ENCODE measurements around the gene KIF5A.
"Not testable (repeated sequence)": the region's sequence is repeated elsewhere in the genome, so short reads cannot be mapped to it uniquely, and the experiment has no call there.

The KIF5A gene

DNA sequence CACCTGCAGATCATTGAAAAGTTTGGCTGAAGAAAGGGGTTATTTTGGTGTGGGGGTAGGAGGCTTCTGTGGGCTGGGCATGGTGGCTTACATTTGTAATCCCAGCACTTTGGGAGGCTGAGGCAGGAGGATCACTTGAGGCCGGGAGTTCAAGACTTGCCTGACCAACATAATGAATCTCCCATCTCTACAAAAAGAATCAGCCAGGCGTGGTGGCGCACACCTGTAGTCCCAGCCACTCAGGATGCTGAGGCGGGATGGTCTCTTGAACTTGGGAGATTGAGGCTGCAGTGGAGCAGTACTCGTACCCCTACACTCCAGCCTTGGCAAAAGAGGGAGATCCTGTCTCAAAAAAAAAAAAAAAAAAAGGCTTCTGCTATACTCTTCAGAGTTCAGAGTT is 36.6 kb upstream of the KIF5A start:
- no peak for DNase-seq (ENCODE audit: low read depth)
- H3K4me3 ChIP-seq (replicated peaks; ENCODE audit: low read depth, low read length): no peak overlapping the region
- TF ChIP-seq, protein P1, sequence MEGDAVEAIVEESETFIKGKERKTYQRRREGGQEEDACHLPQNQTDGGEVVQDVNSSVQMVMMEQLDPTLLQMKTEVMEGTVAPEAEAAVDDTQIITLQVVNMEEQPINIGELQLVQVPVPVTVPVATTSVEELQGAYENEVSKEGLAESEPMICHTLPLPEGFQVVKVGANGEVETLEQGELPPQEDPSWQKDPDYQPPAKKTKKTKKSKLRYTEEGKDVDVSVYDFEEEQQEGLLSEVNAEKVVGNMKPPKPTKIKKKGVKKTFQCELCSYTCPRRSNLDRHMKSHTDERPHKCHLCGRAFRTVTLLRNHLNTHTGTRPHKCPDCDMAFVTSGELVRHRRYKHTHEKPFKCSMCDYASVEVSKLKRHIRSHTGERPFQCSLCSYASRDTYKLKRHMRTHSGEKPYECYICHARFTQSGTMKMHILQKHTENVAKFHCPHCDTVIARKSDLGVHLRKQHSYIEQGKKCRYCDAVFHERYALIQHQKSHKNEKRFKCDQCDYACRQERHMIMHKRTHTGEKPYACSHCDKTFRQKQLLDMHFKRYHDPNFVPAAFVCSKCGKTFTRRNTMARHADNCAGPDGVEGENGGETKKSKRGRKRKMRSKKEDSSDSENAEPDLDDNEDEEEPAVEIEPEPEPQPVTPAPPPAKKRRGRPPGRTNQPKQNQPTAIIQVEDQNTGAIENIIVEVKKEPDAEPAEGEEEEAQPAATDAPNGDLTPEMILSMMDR (IDR thresholded peaks at IDR 0.05; ENCODE audit: low read length, missing control alignments): no peak

DNA sequence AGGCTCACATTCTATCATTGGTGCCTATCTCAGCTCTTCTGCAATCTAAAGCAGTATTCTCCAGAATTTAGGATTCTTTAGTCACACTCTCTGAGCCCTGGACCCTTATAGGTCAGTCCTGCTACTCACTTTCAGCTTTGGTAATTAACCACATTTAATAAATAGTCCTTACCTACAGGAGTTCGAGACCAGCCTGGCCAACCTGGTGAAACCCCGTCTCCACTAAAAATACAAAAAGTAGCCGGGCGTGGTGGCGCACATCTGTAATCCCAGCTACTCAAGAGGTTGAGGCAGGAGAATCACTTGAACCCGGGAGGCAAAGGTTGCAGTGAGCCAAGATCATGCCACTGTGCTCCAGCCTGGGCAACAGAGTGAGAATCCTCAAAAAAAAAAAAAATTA is 36.2 kb upstream of the KIF5A start:
- H3K4me3 ChIP-seq (replicated peaks; ENCODE audit: low read depth, low read length); DNase-seq (ENCODE audit: low read depth): not testable (repeated sequence)

DNA sequence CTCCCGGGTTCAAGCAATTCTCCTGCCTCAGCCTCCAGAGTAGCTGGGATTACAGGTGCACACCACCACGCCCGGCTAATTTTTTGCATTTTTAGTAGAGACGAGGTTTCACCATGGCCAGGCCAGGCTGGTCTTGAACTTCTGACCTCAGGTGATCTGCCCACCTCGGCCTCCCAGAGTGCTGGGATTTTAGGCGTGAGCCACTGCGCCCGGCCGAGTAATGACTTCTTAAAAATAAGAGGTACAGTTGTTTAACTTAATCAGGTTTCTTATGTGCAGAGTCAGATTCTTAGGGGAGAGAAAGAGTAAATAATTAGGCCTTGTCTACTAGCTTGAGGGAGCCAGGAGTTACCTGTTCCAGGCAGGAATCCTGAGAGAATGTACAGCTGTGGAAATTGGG is 35.6 kb upstream of the KIF5A start:
- not testable (repeated sequence) for H3K4me3 ChIP-seq (replicated peaks; ENCODE audit: low read depth, low read length); DNase-seq (ENCODE audit: low read depth)

GRCh38 chr12:57514720-57515407 is 35.0 kb upstream of the KIF5A start:
- no peak for DNase-seq (ENCODE audit: low read depth)
- no peak overlapping the region for H3K4me3 ChIP-seq (replicated peaks; ENCODE audit: low read depth, low read length)
- TF ChIP-seq, protein P1 (IDR thresholded peaks at IDR 0.05; ENCODE audit: low read length, missing control alignments): no peak

DNA sequence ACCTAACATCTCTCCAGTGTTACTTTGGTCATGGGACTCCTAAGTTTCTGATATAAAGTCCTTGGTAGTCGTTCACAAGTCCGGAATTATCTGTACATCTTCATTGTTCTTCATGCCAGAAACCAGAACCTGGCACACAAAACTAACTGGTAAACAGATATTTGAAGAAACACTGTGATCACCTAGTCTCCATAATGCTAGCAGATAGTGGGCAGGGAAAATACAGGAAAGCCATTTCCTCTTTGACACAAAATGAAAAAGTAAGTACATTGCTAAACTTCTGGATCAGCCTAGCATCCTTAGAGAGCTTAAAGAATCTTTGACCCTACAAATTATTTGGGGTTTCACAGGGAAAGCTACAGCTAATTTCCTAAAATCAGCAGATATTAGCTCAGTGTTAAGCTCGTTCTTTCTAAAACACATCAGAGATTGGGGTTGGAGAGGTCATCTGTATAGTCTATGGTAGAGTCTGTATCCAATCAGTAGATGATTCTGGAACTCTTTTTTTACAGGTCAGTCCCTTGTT is 34.4 kb upstream of the KIF5A start:
- no peak for DNase-seq (ENCODE audit: low read depth)
- H3K4me3 ChIP-seq (replicated peaks; ENCODE audit: low read depth, low read length): no peak overlapping the region
- TF ChIP-seq, protein P1 (IDR thresholded peaks at IDR 0.05; ENCODE audit: low read length, missing control alignments): no peak

DNA sequence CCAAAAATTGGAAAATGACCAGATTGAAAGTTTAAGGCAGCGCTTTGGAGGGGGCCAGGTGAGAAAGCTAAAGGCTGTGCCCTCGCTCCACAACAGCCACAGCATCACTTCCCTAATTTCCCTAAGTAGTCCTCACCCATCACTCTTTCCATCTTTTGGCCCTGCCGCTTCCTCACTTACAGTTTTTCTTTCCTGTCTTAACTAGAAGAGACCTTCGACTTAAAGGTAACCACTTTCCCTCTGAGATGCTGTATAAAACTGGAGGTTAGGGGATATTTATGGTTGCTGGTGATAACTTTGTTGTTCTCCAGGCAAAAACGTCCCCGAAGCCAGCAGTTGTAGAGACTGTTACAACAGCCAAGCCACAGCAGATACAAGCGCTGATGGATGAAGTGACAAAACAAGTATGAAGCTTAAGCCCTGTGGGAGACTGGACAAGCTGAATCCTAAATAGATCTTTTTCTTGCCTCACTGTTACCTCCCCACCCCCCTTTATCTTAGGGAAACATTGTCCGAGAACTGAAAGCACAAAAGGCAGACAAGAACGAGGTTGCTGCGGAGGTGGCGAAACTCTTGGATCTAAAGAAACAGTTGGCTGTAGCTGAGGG is 33.8 kb upstream of the KIF5A start:
- TF ChIP-seq, protein P1 (IDR thresholded peaks at IDR 0.05; ENCODE audit: low read length, missing control alignments): no peak
- DNase-seq (ENCODE audit: low read depth): no peak
- H3K4me3 ChIP-seq (replicated peaks; ENCODE audit: low read depth, low read length): no peak overlapping the region

- no peak for DNase-seq (ENCODE audit: low read depth)
- TF ChIP-seq, protein P1 (IDR thresholded peaks at IDR 0.05; ENCODE audit: low read length, missing control alignments): no peak
Observed at GRCh38 chr12:57516617-57517153, 33.2 kb upstream of the KIF5A start.

DNA sequence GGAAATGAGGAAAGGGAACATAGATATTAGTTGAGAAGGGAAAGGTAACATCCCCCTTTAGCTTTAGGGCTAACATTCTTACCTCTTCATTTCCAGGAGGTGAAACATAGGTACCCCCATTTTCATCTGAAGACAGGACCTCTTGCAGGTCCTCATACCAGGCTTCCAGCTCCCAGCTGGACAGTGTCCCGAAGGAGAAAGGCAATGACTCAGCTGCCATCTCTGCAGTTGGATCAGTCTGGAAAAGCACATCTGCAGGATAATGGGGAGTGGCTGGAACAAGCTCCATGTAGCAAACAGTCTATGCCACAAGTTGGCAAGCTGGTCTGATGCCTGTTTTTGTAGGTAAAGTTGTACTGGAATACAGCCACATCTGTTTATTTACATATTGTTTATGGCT is 32.7 kb upstream of the KIF5A start:
- TF ChIP-seq, protein P1 (IDR thresholded peaks at IDR 0.05; ENCODE audit: low read length, missing control alignments): no peak
- peak; percentile 53 for DNase-seq (ENCODE audit: low read depth)
- peak overlapping the region; percentile 87 for H3K4me3 ChIP-seq (replicated peaks; ENCODE audit: low read depth, low read length)

More at GRCh38 chr12:57516617-57517153, 33.2 kb upstream of the KIF5A start:
- no peak overlapping the region for H3K4me3 ChIP-seq (replicated peaks; ENCODE audit: low read depth, low read length)

- DNase-seq (ENCODE audit: low read depth): not testable (repeated sequence)
- H3K4me3 ChIP-seq (replicated peaks; ENCODE audit: low read depth, low read length): peak overlapping the region; percentile 87
Observed at GRCh38 chr12:57517718-57518117, 32.1 kb upstream of the KIF5A start.

Data from fibroblast of pulmonary artery (primary cell).